ENCODE data around the gene RHOT2.

RHOT2 gene

GRCh38 chr16:670485-671352, 2.8 kb downstream of the RHOT2 start:
- no peak overlapping the region for H3K4me3 ChIP-seq (ENCODE audit: control insufficient read depth, low read depth, low read length)
- DNase-seq (ENCODE audit: low read depth), result no peak
- no peak for TF ChIP-seq CTCF (IDR thresholded peaks at IDR 0.05; ENCODE audit: control insufficient read depth, insufficient read depth, low read depth, low read length, missing control alignments)

GRCh38 chr16:671353-672131, 3.6 kb downstream of the RHOT2 start:
- TF ChIP-seq CTCF (IDR thresholded peaks at IDR 0.05; ENCODE audit: control insufficient read depth, insufficient read depth, low read depth, low read length, missing control alignments), result no peak
- DNase-seq (ENCODE audit: low read depth), result no peak
- H3K4me3 ChIP-seq (ENCODE audit: control insufficient read depth, low read depth, low read length), result no peak overlapping the region

- H3K4me3 ChIP-seq (ENCODE audit: control insufficient read depth, low read depth, low read length), result no peak overlapping the region
- no peak for DNase-seq (ENCODE audit: low read depth)
- TF ChIP-seq CTCF (IDR thresholded peaks at IDR 0.05; ENCODE audit: control insufficient read depth, insufficient read depth, low read depth, low read length, missing control alignments), result no peak
Observed at GRCh38 chr16:672371-672770, 4.4 kb downstream of the RHOT2 start.

- H3K4me3 ChIP-seq (ENCODE audit: control insufficient read depth, low read depth, low read length), result no peak overlapping the region
- no peak for TF ChIP-seq CTCF (IDR thresholded peaks at IDR 0.05; ENCODE audit: control insufficient read depth, insufficient read depth, low read depth, low read length, missing control alignments)
- no peak for DNase-seq (ENCODE audit: low read depth)
Observed at GRCh38 chr16:672851-673250, 4.9 kb downstream of the RHOT2 start.

GRCh38 chr16:673399-673991, 5.6 kb downstream of the RHOT2 start:
- TF ChIP-seq CTCF (IDR thresholded peaks at IDR 0.05; ENCODE audit: control insufficient read depth, insufficient read depth, low read depth, low read length, missing control alignments), result no peak
- H3K4me3 ChIP-seq (ENCODE audit: control insufficient read depth, low read depth, low read length), result no peak overlapping the region
- no peak for DNase-seq (ENCODE audit: low read depth)

- H3K4me3 ChIP-seq (ENCODE audit: control insufficient read depth, low read depth, low read length), result no peak overlapping the region
- no peak for TF ChIP-seq CTCF (IDR thresholded peaks at IDR 0.05; ENCODE audit: control insufficient read depth, insufficient read depth, low read depth, low read length, missing control alignments)
- DNase-seq (ENCODE audit: low read depth), result no peak
Observed at GRCh38 chr16:674214-674881, 6.4 kb downstream of the RHOT2 start.
